IMR-90 (cell line): ENCODE measurements around the gene KCNMA1. TPM values are rescaled to one million over a fixed set of nuclear protein-coding genes. Genes with fewer than 3 reads are reported as not detected.

ENCODE experiments used
- ATAC-seq: fragments of 200-7000 bp; cut with Tn5 transposase; 2 replicates; pipeline ENCODE4 v1.9.1; 2020; ENCODE audit warnings: low read depth, mild to moderate bottlenecking, moderate library complexity
- BruUV-seq: library from RNA; stranded (reverse); fragments of 400-500 nt; replicated peaks from 2 replicates; lab custom pipeline; 2021; lab: Mats Ljungman, UMichigan
- CTCF ChIA-PET: fragments of 300-600 bp; formaldehyde crosslinking; extraction: SDS; loops from one replicate; lab custom pipeline; 2021; ENCODE audit warnings: antibody characterized with exemption; lab: Yijun Ruan, JAX
- POLR2A ChIA-PET: fragments of 300-600 bp; sonication (Branson Sonifier 250); formaldehyde crosslinking; loops from one replicate; lab custom pipeline; 2022; ENCODE audit warnings: antibody characterized with exemption; ENCODE audit not compliant: unreplicated experiment; lab: Charles Lee
- DNase-seq: peaks from one replicate; pipeline ENCODE4 v3.0.0; 2013
- H2AFZ ChIP-seq: replicated peaks from 2 replicates; pipeline ENCODE3; 2013; ENCODE audit warnings: low read length, mild to moderate bottlenecking; ENCODE audit not compliant: poor library complexity
- H2AK5ac ChIP-seq: 2 replicates; pipeline ENCODE4 v1.6.1; 2013; ENCODE audit warnings: low read depth, low read length, inconsistent platforms
- H2AK9ac ChIP-seq: replicated peaks from 2 replicates; pipeline ENCODE3; 2013; ENCODE audit warnings: mild to moderate bottlenecking, low read depth, low read length, moderate library complexity; ENCODE audit not compliant: poor library complexity
- H2BK120ac ChIP-seq: 2 replicates; pipeline ENCODE4 v1.6.1; 2013; ENCODE audit warnings: low read depth, low read length, inconsistent platforms
- H2BK15ac ChIP-seq: 3 replicates; pipeline ENCODE4 v1.6.1; 2013; ENCODE audit warnings: low read depth, low read length, inconsistent platforms
- H2BK20ac ChIP-seq: 2 replicates; pipeline ENCODE4 v1.6.1; 2013; ENCODE audit warnings: low read depth, mild to moderate bottlenecking, inconsistent platforms, low read length, moderate library complexity
- H2BK5ac ChIP-seq: 2 replicates; pipeline ENCODE4 v1.6.1; 2013; ENCODE audit warnings: mild to moderate bottlenecking, low read depth, low read length, inconsistent platforms; ENCODE audit not compliant: poor library complexity, severe bottlenecking
- H3K14ac ChIP-seq: replicated peaks from 2 replicates; pipeline ENCODE4 v1.6.1; 2013; ENCODE audit warnings: low read depth, low read length, inconsistent platforms
- H3K18ac ChIP-seq: 2 replicates; pipeline ENCODE4 v1.6.1; 2013; ENCODE audit warnings: low read depth, low read length, control low read depth
- H3K23ac ChIP-seq: 2 replicates; pipeline ENCODE4 v1.6.1; 2013; ENCODE audit warnings: low read depth, low read length, inconsistent platforms
- H3K27ac ChIP-seq: 2 replicates; pipeline ENCODE4 v1.5.1; 2013; ENCODE audit warnings: mild to moderate bottlenecking, control low read depth, low read length; ENCODE audit not compliant: insufficient read depth
- H3K27me3 ChIP-seq: 2 replicates; pipeline ENCODE4 v1.6.1; 2013; ENCODE audit warnings: low read length; ENCODE audit not compliant: control insufficient read depth, insufficient read depth
- H3K36me3 ChIP-seq: 2 replicates; pipeline ENCODE4 v1.6.1; 2013; ENCODE audit warnings: low read length, mixed read lengths; ENCODE audit not compliant: control insufficient read depth, insufficient read depth
- H3K4ac ChIP-seq: 2 replicates; pipeline ENCODE4 v1.6.1; 2013; ENCODE audit warnings: low read depth, low read length, inconsistent platforms
- H3K4me1 ChIP-seq: 2 replicates; pipeline ENCODE4 v1.6.1; 2013; ENCODE audit warnings: low read length, mixed read lengths; ENCODE audit not compliant: control insufficient read depth, insufficient read depth
- H3K4me2 ChIP-seq: 2 replicates; pipeline ENCODE4 v1.6.1; 2013; ENCODE audit warnings: low read depth, mild to moderate bottlenecking, control low read depth, low read length, moderate library complexity
- H3K4me3 ChIP-seq: 2 replicates; pipeline ENCODE4 v1.5.1; 2013; ENCODE audit warnings: low read depth, mild to moderate bottlenecking, control low read depth, low read length, moderate library complexity; ENCODE audit not compliant: insufficient read depth
- H3K56ac ChIP-seq: 2 replicates; pipeline ENCODE4 v1.6.1; 2013; ENCODE audit warnings: low read length, inconsistent platforms; ENCODE audit not compliant: insufficient read depth; ENCODE audit errors: extremely low read depth
- H3K79me1 ChIP-seq, 2 experiments: 2 replicates each; pipeline ENCODE4 v1.6.1; 2013; ENCODE audit warnings: low read length in 2 of 2, inconsistent platforms in 1 of 2, low read depth in 1 of 2
- H3K9ac ChIP-seq: 2 replicates; pipeline ENCODE4 v1.6.1; 2013; ENCODE audit warnings: low read depth, low read length, control low read depth
- H3K9me1 ChIP-seq: 2 replicates; pipeline ENCODE4 v1.6.1; 2013; ENCODE audit warnings: low read length, inconsistent platforms; ENCODE audit not compliant: insufficient read depth
- H3K9me3 ChIP-seq: 2 replicates; pipeline ENCODE4 v1.6.1; 2013; ENCODE audit warnings: low read length; ENCODE audit not compliant: control insufficient read depth, insufficient read depth
- H4K20me1 ChIP-seq: 2 replicates; pipeline ENCODE4 v1.6.1; 2013; ENCODE audit warnings: low read length, inconsistent platforms; ENCODE audit not compliant: insufficient read depth
- H4K5ac ChIP-seq: 2 replicates; pipeline ENCODE4 v1.6.1; 2013; ENCODE audit warnings: mild to moderate bottlenecking, low read depth, low read length, control low read depth
- H4K8ac ChIP-seq, 2 experiments: 2 replicates each; pipeline ENCODE4 v1.6.1; 2013; ENCODE audit warnings: low read depth in 2 of 2, low read length in 2 of 2, control low read depth in 1 of 2, inconsistent platforms in 1 of 2
- H4K91ac ChIP-seq: 2 replicates; pipeline ENCODE4 v1.6.1; 2013; ENCODE audit warnings: low read depth, low read length, inconsistent platforms; ENCODE audit not compliant: insufficient read depth
- BHLHE40 ChIP-seq: fragments of 150-350 bp; IDR thresholded peaks from 2 replicates; pipeline ENCODE4 v1.6.1; 2016; ENCODE audit warnings: mild to moderate bottlenecking, low read depth, low read length
- CEBPB ChIP-seq: IDR thresholded peaks from 2 replicates; pipeline ENCODE4 v1.6.1; 2012; ENCODE audit warnings: low read depth, low read length, improper control_type of control experiment
- CHD1 ChIP-seq: IDR thresholded peaks from 2 replicates; pipeline ENCODE4 v1.6.1; 2012; ENCODE audit warnings: low read depth, low read length, improper control_type of control experiment
- CTCF ChIP-seq: conservative IDR thresholded peaks from 2 replicates; pipeline ENCODE4 v1.5.1; 2012; ENCODE audit warnings: mild to moderate bottlenecking, low read depth, low read length, improper control_type of control experiment
- ELK1 ChIP-seq: fragments of 150-350 bp; IDR thresholded peaks from 2 replicates; pipeline ENCODE4 v1.6.1; 2016; ENCODE audit warnings: low read depth, mild to moderate bottlenecking, low read length, moderate library complexity, borderline replicate concordance
- FOS ChIP-seq: fragments of 150-350 bp; IDR thresholded peaks from 2 replicates; pipeline ENCODE4 v1.6.1; 2016; ENCODE audit warnings: low read depth, low read length
- MAFK ChIP-seq: IDR thresholded peaks from 2 replicates; pipeline ENCODE4 v1.6.1; 2012; ENCODE audit warnings: low read depth, low read length, improper control_type of control experiment
- MAZ ChIP-seq: IDR thresholded peaks from 2 replicates; pipeline ENCODE4 v1.6.1; 2012; ENCODE audit warnings: low read depth, mild to moderate bottlenecking, low read length, improper control_type of control experiment, moderate library complexity, borderline replicate concordance
- NFE2L2 ChIP-seq: fragments of 150-350 bp; IDR thresholded peaks from 2 replicates; pipeline ENCODE4 v1.6.1; 2016; ENCODE audit warnings: low read depth, mild to moderate bottlenecking, low read length
- POLR2A ChIP-seq: IDR thresholded peaks from 2 replicates; pipeline ENCODE4 v1.6.1; 2012; ENCODE audit warnings: mild to moderate bottlenecking, low read depth, low read length
- RAD21 ChIP-seq: IDR thresholded peaks from 2 replicates; pipeline ENCODE4 v1.6.1; 2012; ENCODE audit warnings: low read length, improper control_type of control experiment
- RCOR1 ChIP-seq: IDR thresholded peaks from 2 replicates; pipeline ENCODE4 v1.6.1; 2012; ENCODE audit warnings: mild to moderate bottlenecking, low read length, improper control_type of control experiment; ENCODE audit not compliant: insufficient replicate concordance
- SMC3 ChIP-seq: fragments of 150-350 bp; IDR thresholded peaks from 2 replicates; pipeline ENCODE4 v1.6.1; 2016; ENCODE audit warnings: low read depth, mild to moderate bottlenecking, antibody characterized with exemption, low read length, moderate library complexity
- WGBS, 2 experiments: methylation state at CpG; one replicate each; pipeline versions ENCODE4 v1.1.5 to v1.1.7; 2013; ENCODE audit warnings: missing lambda C conversion rate in 2 of 2; ENCODE audit not compliant: insufficient read length in 1 of 2; ENCODE audit errors: extremely low coverage in 2 of 2; 5-methylcytosine and 5-hydroxymethylcytosine counted together
- dilution Hi-C: fragments of 300-500 bp; cut with HindIII; formaldehyde crosslinking; loops from one replicate; pipeline ENCODE4 v1.14.3; 2018; ENCODE audit warnings: low sequenced_read_pairs; ENCODE audit not compliant: unreplicated experiment
- in situ Hi-C: fragments of 300-500 bp; cut with MboI; formaldehyde crosslinking; loops from 3 replicates; pipeline ENCODE4 v1.14.3; 2019; ENCODE audit warnings: low sequenced_read_pairs, inconsistent platforms, mixed read lengths
- intact Hi-C: fragments of 100-400 bp; cut with micrococcal nuclease; formaldehyde crosslinking; loops from 2 replicates; pipeline ENCODE4 v1.10.0; 2022
- polyA plus RNA-seq, 3 experiments: library from polyadenylated mRNA; depleted of rRNA; stranded (reverse); fragments of >200 nt; gene quantifications; 2 replicates each; pipeline ENCODE4 v1.2.3, GENCODE V29; 2012; ENCODE audit warnings: low replicate concordance in 1 of 3
- total RNA-seq: library from RNA; depleted of rRNA; stranded (reverse); fragments of >200 nt; gene quantifications from 2 replicates; pipeline ENCODE4 v1.2.3, GENCODE V29; 2012
- TF ChIP-seq, protein P1 (sequence below): fragments of 150-350 bp; IDR thresholded peaks from 2 replicates; pipeline ENCODE4 v1.6.1; 2017; ENCODE audit warnings: mild to moderate bottlenecking, antibody characterized with exemption, low read length, low read depth

Gene KCNMA1
- total and polyA plus RNA-seq, 2 of the 4 experiments (the other 2 are of a cell fraction) = 25.6 to 29.6 TPM

DNA sequence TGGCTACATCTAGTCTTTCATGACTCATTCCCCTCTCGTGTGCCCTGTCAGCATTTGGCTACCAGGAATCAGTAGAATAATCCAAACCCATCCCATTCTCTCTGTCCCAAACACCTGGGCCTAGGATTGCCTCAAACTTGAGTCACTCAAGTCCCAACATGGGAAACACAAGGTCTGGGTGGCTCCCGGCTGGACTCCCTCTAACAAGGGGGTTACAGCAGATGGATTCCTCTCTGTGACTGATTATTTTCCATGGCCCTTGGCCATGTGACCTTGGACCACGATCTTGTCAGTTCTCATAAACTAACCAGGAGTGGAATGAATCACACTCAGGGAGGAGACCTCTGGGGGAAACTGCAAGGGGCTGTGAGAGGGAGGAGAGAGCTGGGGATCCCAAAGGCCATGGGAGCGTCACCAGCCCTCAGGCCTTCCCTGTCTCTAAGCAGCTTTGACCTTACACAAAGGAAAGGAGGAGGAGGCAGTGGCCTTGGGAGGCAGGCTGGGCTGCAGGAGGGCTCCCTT is 533.1 kb downstream of the KCNMA1 start (continued):
- no peak for TF ChIP-seq NFE2L2

DNA sequence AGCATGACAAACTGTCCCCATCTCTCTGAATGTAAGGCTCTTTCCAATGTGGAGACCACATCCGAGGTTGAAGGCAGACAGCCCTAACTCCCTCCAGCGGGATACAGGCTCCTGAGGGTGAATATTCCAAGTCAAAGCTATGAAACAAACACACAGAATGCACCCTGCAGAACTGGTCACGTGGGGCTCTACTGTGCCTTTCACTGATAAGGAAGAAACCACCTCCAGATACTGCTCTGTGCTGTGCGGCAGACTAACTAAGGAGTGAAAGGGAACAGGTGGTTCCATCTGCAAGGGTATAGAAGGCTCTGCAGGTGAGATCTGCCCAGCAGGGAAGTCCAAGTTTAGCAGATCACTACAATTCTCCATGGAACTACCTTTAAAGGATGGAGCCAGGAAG is 534.4 kb downstream of the KCNMA1 start:
- Histone ChIP-seq H4K91ac (no peak overlapping the region), H3K27ac (no peak overlapping the region), H3K56ac (no peak overlapping the region), H2AFZ (no peak overlapping the region), H3K23ac (no peak overlapping the region), H2BK120ac (no peak overlapping the region), H3K4me3 (no peak overlapping the region), H3K18ac (no peak overlapping the region; the same call in 1 of the 2 replicates), H3K9me3 (no peaks in the 10 kb centered on the region), H3K9me1 (peaks cover 9% of the 10 kb centered on the region), H3K79me1 (no peaks in the 10 kb centered on the region), H3K4me2 (no peak overlapping the region), H3K4me1 (peaks cover 17% of the 10 kb centered on the region), H2BK15ac (peak overlapping the region; percentile 33; the same call in 2 of the 3 replicates), H3K36me3 (no peaks in the 10 kb centered on the region), H3K4ac (peak overlapping the region; percentile 52), H3K27me3 (no peaks in the 10 kb centered on the region), H2BK20ac (peak overlapping the region; percentile 10; the same call in 1 of the 2 replicates), H4K8ac (no peak overlapping the region), H3K14ac (no peak overlapping the region), H4K20me1 (no peaks in the 10 kb centered on the region), H2BK5ac (no peak overlapping the region), H3K9ac (no peak overlapping the region), H2AK5ac (0 out of 2 replicates have a peak overlapping the region, but pooled peaks have one; percentile 17), H2AK9ac (no peak overlapping the region), H4K5ac (no peak overlapping the region; the same call in 1 of the 2 replicates)
- intact Hi-C loops = no loop called here
- dilution Hi-C loops = no loop called here
- ChIA-PET POLR2A (no interaction called here), CTCF (no interaction called here)
- ATAC-seq (no peak), DNase-seq (no peak)
- WGBS, 2 experiments = no CpG with 5 or more reads among the region's 4 CpGs
- BruUV-seq = no TSS peak
- in situ Hi-C loops = no loop called here
- no peak for TF ChIP-seq CTCF
- TF ChIP-seq, protein P1, sequence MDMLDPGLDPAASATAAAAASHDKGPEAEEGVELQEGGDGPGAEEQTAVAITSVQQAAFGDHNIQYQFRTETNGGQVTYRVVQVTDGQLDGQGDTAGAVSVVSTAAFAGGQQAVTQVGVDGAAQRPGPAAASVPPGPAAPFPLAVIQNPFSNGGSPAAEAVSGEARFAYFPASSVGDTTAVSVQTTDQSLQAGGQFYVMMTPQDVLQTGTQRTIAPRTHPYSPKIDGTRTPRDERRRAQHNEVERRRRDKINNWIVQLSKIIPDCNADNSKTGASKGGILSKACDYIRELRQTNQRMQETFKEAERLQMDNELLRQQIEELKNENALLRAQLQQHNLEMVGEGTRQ = no peak
- no peak for TF ChIP-seq MAFK
- no peak for TF ChIP-seq ELK1
- TF ChIP-seq SMC3 = no peak
- no peak for TF ChIP-seq RCOR1
- TF ChIP-seq RAD21 = no peak
- no peak for TF ChIP-seq CEBPB
- no peak for TF ChIP-seq FOS
- no peak for TF ChIP-seq POLR2A
- TF ChIP-seq NFE2L2 = no peak
- no peak for TF ChIP-seq BHLHE40
- no peak for TF ChIP-seq MAZ
- no peak for TF ChIP-seq CHD1
